HG03469 (cell line): ENCODE data around the gene ANKRD61.
"Not testable (repeated sequence)": the region's sequence is repeated elsewhere in the genome, so short reads cannot be mapped to it uniquely, and the experiment has no call there.

ENCODE experiments used
- ATAC-seq: cut with Tn5 transposase; IDR thresholded peaks from one replicate; pipeline ENCODE4 v1.9.1; 2021; ENCODE audit warnings: mild to moderate bottlenecking, moderate library complexity, moderate number of reproducible peaks; ENCODE audit not compliant: unreplicated experiment

ANKRD61 gene

GRCh38 chr7:6030988-6031387 lies at the start of gene ANKRD61:
TSS of gene ANKRD61 (plus strand) at chr7:6031376. CDS start at chr7:6031376, 0 bp downstream.
- ATAC-seq = no peak

GRCh38 chr7:5987061-5987460 lies 44.1 kb upstream of the ANKRD61 start:
- ATAC-seq = not testable (repeated sequence)

- ATAC-seq = no peak
Observed at GRCh38 chr7:5997210-5997808, 33.9 kb upstream of the ANKRD61 start.

GRCh38 chr7:6007386-6007785 lies 23.8 kb upstream of the ANKRD61 start:
- ATAC-seq = no peak

GRCh38 chr7:6007835-6008590 lies 23.2 kb upstream of the ANKRD61 start:
- not testable (repeated sequence) for ATAC-seq

GRCh38 chr7:6008668-6009611 lies 22.2 kb upstream of the ANKRD61 start, which contains the start of the genes AIMP2 and PMS2:
TSS of gene AIMP2 (plus strand) at chr7:6009272. CDS start at chr7:6009364, 92 bp downstream.
TSS of gene PMS2 (minus strand) at chr7:6009049. CDS start at chr7:6009019, 30 bp downstream.
- peak; percentile 79 for ATAC-seq

- ATAC-seq = not testable (repeated sequence)
Observed at GRCh38 chr7:6010370-6010769, 20.8 kb upstream of the ANKRD61 start.

GRCh38 chr7:6011541-6011940 lies 19.6 kb upstream of the ANKRD61 start:
- ATAC-seq = no peak

- no peak for ATAC-seq
Observed at GRCh38 chr7:6012355-6013104, 18.6 kb upstream of the ANKRD61 start.

GRCh38 chr7:6015917-6016652 lies 15.1 kb upstream of the ANKRD61 start:
- ATAC-seq = no peak

- ATAC-seq = no peak
Observed at GRCh38 chr7:6016653-6016966, 14.6 kb upstream of the ANKRD61 start.

- ATAC-seq = no peak
Observed at GRCh38 chr7:6020371-6021286, 10.5 kb upstream of the ANKRD61 start.

GRCh38 chr7:6022707-6023106 lies 8.5 kb upstream of the ANKRD61 start:
- no peak for ATAC-seq

GRCh38 chr7:6023974-6024435 lies 7.2 kb upstream of the ANKRD61 start:
- ATAC-seq = no peak

- peak; percentile 62 for ATAC-seq
Observed at GRCh38 chr7:6026011-6026819, 5.0 kb upstream of the ANKRD61 start.

- no peak for ATAC-seq
Observed at GRCh38 chr7:6026820-6027311, 4.3 kb upstream of the ANKRD61 start.

GRCh38 chr7:6027806-6028365 lies 3.3 kb upstream of the ANKRD61 start:
- ATAC-seq = no peak
